GM19239 (cell line): ENCODE data around the gene MYO6.
A peak's percentile ranks its signal among the peaks of the same experiment; 100 is the strongest.
"Not testable (repeated sequence)": the region's sequence is repeated elsewhere in the genome, so short reads cannot be mapped to it uniquely, and the experiment has no call there.

Experiments
- DNase-seq: peaks from one replicate; pipeline ENCODE4 v3.0.0; 2011; ENCODE audit warnings: low spot score; ENCODE audit not compliant: insufficient read length
- FAIRE-seq: peaks from 2 replicates; lab custom pipeline; 2011; peaks lifted over from hg19 to GRCh38; lab: Jason Lieb, UNC

The MYO6 gene

GRCh38 chr6:75870389-75870788, 121.3 kb downstream of the MYO6 start:
- FAIRE-seq (peak; percentile 18), DNase-seq (no peak)

DNA sequence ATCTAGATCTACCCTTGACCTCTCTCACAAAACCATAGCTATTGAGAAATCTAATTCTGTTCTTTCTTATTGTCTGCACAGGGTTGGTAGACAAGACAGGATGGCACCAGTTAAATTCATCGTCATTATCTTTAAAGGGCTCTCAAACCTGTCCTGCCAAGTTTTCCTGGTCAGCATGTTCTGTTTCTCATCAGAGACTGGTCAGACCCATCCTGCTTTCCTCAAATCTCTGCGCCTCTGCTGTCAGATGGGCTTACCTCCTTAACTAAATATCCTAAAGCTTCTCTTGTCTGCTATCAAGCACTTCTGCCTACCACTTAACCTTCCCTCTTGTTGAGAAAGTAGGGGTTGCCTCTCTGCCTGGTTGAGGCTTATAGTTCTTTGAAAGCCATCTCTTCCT, 125.2 kb downstream of the MYO6 start:
- FAIRE-seq (no peak), DNase-seq (no peak)

GRCh38 chr6:75876152-75876551, 127.1 kb downstream of the MYO6 start:
- DNase-seq (no peak), FAIRE-seq (no peak)

DNA sequence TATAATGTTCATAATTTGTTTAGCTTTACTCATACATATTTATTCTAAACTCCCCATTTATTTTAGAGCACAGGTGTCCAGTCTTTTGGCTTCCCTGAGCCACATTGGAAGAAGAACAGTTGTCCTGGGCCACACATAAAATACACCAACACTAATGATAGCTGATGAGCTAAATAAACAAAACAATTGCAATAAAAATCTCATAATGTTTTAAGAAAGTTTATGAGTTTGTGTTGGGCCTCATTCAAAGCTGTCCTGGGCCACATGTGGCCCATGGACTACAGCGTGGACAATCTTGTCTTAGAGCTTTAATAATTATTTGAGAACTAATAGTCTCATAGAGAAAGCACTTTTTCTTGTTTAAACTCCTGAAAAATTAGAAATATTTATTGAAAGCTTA, 131.3 kb downstream of the MYO6 start:
- FAIRE-seq (no peak), DNase-seq (no peak)

DNA sequence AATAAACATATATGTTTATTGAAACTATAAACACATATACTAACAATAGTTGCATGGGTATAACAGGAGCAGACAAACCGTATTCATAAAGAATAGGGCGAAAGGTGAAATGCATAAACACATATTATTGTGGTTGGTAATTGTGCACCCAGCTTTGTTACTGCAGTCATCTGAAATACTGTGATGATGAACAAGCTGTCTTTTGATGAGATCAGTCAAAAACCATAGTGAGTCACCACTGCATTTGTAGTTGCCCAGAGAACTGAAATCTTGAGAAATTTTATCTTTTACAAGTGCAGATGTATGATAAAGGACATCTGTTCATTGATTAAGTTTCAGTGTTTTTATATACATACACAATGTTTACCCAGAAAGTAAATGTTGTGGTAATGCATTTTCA, 133.7 kb downstream of the MYO6 start:
- DNase-seq = no peak
- no peak for FAIRE-seq

DNA sequence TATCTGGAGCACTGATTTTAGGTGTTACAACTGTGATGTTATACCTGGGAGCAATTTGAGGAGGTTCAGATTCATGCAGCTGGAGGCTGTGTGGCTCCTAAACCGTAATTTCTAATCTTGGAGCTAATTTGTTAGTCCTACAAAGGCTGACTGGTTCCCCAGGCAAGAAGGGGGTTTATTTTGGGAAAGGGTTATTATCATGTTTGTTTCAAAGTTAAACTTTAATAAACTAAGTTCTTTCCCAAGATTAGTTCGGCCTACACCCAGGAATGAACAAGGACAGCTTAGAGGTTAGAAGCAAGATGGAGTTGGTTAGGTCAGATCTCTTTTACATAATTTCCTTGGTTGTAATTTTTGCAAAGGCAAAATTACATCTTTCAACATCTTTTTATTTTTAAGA, 135.8 kb downstream of the MYO6 start:
- DNase-seq (no peak), FAIRE-seq (no peak)

DNA sequence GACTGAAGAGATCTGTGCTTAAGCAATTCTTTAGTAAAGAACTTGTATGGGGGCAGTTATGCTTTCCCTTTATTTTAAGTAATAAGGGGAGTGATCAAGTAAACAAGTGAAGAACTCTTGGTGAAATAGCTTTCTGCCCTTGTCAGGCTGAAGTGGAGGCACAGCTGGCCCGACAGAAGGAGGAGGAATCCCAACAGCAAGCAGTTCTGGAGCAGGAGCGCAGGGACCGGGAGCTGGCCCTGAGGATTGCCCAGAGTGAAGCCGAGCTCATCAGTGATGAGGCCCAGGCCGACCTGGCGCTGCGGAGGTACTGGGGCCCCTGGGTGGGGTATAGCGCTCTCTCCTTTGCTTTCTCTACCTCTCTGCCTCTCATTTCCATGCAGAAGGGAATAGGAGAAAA, 143.3 kb downstream of the MYO6 start:
- no peak for FAIRE-seq
- DNase-seq = no peak

DNA sequence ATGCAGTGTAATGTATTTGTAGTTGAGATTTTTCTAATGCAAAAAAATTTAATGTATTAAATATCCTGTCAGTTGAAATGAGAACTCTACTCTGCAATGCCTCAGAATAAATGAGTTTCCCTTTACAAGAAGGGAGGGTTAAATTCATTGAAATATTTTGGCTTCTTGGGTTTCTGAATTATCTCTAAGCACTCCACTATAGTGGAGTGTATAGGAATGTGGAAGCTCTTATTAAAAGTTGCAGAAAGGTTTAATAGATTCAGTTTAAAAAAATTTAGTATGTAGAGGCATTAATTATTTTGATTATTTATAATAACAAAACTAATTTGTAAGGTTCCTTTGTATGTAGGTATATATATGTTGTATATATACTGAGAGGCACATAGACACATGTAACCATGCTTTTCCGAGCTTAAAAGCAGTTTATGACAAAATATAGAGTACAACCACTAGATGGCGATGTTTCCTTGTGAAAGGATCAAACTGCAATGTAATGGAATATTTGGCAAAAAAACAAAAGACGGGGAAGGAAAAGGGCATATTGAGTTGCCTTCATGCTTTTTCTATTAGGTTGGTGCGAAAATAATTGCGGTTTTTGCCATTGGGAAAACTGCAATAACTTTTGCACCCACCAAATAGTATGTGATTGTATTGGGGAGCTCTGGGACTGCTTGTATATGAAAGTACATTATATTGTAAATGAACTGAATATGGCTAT, 144.2 kb downstream of the MYO6 start:
- DNase-seq = no peak
- peak; percentile 82 for FAIRE-seq

GRCh38 chr6:75893776-75894152, 144.7 kb downstream of the MYO6 start:
- no peak for FAIRE-seq
- DNase-seq = no peak

GRCh38 chr6:75896526-75896925, 147.5 kb downstream of the MYO6 start:
- no peak for FAIRE-seq
- no peak for DNase-seq

DNA sequence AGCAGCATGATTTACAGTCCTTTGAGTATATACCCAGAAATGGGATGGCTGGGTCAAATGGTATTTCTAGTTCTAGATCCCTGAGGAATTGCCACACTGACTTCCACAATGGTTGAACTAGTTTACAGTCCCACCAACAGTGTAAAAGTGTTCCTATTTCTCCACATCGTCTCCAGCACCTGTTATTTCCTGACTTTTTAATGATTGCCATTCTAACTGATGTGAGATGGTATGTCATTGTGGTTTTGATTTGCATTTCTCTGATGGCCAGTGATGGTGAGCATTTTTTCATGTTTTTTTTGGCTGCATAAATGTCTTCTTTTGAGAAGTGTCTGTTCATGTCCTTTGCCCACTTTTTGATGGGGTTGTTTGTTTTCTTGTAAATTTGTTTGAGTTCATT, 151.2 kb downstream of the MYO6 start:
- not testable (repeated sequence) for FAIRE-seq, DNase-seq

DNA sequence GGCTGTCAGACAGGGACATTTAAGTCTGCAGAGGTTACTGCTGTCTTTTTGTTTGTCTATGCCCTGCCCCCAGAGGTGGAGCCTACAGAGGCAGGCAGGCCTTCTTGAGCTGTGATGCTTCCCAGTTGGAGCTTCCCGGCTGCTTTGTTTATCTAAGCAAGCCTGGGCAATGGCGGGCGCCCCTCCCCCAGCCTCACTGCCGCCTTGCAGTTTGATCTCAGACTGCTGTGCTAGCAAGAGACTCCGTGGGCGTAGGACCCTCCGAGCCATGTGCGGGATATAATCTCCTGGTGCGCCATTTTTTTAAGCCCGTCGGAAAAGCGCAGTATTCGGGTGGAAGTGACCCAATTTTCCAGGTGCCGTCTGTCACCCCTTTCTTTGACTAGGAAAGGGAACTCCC, 156.1 kb downstream of the MYO6 start:
- not testable (repeated sequence) for FAIRE-seq, DNase-seq

DNA sequence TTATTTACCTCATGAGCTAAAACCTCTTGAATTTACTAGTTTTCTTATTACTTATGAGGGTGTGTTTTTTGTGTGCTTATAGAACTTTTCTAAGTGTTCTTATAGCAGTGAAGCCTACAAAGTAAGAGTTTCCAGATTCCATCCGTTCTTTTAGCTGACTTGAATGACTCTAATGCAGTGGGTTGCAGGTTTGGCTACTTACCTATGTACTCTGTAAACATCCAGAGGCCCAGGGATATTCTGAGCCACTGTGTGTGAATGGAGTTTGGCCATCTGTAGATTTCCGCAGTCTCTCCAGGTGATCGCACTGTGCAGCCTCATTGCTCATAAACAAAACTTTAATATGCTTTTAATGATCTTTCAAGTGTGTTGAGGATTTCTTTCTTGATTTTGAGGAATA, 157.8 kb downstream of the MYO6 start:
- DNase-seq (no peak), FAIRE-seq (no peak)

DNA sequence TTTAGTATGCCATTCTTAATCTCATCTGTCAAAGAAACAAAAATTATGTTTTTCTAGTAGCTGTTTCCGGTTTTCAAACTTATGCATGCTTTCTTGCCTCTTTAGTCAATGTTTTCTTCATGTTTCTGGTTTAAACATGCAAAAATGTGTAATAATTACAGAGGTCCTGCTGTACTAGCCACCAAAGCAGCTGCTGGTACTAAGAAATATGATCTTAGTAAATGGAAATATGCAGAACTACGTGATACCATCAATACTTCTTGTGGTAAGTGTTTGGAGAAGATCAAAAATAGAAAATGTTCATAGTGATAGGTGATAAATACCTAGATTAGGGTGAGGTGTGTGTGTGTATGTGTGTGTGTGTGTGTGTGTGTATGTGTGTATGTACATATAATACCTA, 158.4 kb downstream of the MYO6 start:
- no peak for DNase-seq

GRCh38 chr6:75913040-75913439, 164.0 kb downstream of the MYO6 start:
- FAIRE-seq = no peak
- DNase-seq = no peak

More for the DNA sequence above, 158.4 kb downstream of the MYO6 start:
- FAIRE-seq = no peak

GRCh38 chr6:75922226-75922625, 173.2 kb downstream of the MYO6 start:
- FAIRE-seq = no peak
- DNase-seq = no peak

GRCh38 chr6:75926293-75927168, 177.5 kb downstream of the MYO6 start:
- FAIRE-seq = no peak

DNA sequence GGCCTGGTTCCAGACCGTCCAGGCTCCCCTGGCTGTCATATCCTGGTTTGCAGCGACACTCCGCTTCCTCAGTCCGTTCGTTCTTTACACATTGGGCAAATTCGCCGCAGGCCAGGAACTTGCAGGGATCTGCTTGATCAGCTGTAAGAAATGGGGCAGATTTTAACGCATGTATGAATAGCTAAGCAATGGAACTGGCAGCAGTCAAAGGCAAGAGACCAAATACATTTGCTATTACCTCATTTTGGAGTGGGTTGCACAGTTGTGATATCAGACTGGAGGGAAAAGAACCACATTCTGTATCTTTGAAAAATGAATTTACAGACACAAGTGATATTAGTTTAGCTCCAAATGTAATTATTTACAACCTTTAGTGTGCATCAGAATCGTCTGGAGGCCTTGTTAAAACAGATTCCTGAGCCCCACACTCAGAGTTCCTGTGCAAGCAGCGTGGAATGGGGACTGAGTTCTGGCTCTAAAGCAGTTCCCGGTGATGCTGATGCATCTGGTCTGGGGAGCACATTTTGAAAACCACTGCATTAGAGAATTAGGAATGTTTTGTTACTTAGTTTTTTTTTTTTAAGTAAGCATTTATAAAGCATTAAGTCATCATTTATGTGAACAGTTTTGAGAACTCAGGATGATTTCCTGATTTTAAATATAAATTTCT, 182.1 kb downstream of the MYO6 start:
- no peak for FAIRE-seq

More at GRCh38 chr6:75926293-75927168, 177.5 kb downstream of the MYO6 start:
- no peak for DNase-seq

GRCh38 chr6:75932067-75932466, 183.0 kb downstream of the MYO6 start:
- FAIRE-seq = no peak
- no peak for DNase-seq

More for the DNA sequence above, 182.1 kb downstream of the MYO6 start:
- DNase-seq = no peak

DNA sequence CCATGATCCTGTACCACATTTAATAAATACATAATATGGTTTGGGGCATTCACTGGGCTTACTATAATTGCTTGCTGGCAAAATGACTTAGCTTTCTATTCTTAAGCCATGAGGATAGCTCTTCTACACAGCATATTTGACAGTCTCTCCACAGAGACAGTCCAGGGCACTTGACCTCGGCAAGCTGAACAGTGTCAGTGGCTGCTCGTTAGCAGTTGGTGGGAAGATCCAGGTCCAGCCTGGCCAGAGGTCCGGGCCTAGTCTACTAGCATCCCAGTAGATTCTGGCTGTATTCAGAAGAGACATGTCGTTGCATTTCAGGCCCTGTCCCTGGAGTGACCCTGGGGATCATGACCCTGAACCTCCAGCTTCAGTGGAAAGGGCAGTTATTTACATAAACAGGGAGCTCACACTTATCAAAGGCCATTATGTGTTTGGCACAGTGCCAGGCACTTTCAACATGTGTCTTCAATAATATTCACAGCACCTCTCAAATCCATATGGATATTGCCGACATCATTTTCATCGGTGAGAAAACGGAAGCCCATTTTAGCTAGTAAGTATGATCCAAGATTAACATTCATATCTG, 184.4 kb downstream of the MYO6 start:
- no peak for DNase-seq

More for the DNA sequence above, 184.4 kb downstream of the MYO6 start:
- no peak for FAIRE-seq
